ENCODE measurements around the gene SAT1.

The SAT1 gene

DNA sequence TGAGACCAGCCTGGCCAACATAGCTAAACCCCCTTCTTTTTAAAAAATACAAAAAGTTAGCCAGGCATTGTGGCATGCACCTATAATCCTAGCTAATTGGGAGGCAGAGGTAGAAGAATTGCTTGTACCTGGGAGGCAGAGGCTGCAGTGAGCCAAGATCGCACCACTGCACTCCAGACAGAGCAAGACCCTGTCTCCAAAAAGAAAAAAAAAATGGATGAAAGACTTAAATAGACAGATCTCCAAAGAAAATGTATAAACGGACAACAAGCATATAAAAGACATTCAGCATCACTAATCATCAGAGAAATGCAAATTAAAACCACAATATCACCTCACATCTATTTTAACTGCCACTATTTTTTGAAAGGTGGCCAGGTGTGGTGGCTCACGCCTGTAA lies 6.6 kb upstream of the SAT1 start:
- no peak for DNase-seq (ENCODE audit: low spot score)

DNA sequence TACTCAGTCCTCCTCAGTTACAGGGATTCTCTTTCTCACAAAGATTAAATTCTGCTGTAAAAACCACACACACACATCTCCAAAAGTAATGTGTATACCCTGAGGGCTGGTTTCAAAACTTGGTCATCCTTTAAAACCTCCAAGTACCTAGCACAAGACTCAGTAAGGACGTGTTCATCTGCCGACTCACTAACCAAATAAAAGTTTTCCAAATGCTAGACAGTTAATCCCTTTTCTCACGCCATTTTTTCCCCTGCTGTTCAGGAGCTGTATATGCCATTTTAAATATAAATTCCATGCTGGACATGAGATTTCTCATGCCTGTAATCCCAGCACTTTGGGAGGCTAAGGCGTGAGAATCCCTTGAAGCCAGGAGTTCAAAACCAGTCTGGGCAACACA lies 3.9 kb upstream of the SAT1 start:
- DNase-seq (ENCODE audit: low spot score), result no peak

DNA sequence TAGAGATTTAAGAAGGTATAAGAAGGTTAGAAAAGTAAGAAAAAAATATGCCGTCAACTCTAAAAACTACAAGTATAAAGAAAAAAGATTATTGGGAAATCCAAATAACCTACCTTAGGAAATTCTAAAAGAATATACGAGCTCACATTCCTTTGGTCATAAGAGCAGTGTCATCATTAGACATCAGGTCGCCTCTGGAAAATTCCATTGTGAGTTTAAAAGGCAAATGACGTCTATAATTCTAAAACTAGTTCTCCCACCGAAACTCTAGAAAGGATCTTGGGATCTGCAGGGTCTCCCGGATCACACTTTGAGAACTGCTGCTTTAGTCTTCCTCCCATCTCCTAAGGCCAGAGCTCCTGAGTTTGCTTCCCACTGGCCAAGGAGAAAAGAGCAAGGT lies 518 bp upstream of the SAT1 start:
- DNase-seq (ENCODE audit: low spot score), result no peak

DNA sequence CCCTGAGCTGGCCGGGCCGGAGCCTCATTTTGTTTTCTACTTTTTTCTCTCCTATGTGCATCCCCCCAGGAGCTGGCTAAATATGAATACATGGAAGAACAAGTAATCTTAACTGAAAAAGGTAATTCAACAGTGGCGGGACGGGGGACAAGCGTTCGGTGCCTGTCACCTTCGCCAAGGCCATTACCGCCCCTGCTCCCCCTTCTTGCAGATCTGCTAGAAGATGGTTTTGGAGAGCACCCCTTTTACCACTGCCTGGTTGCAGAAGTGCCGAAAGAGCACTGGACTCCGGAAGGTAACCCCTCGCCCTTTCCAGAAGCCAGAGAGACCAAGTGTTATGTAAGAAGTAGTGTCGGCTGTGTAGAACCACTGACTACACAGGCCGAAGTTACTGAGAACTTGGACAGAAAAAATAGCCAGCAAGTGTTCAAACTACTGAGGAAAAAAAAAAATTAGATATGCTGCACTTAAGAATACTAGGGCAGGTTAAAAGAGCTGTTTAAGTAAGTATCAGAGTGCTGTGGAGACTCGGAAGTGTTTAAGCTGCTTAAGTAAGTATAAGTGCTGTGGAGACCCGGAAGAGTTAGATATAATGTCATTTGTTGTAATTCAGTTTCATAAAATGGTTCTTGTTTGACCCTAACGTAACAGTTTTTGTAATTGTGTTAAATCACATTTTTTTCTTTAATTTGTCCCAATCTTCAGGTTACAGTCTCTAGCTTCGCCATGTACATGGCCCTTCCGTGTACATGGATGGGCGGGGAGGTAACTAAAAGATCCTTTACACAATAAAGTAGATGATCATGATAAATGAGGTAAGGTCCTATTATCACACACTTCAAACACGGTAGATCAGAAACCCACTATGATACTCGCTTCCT lies 856 bp downstream of the SAT1 start:
- peak; percentile 47 for DNase-seq (ENCODE audit: low spot score)

DNA sequence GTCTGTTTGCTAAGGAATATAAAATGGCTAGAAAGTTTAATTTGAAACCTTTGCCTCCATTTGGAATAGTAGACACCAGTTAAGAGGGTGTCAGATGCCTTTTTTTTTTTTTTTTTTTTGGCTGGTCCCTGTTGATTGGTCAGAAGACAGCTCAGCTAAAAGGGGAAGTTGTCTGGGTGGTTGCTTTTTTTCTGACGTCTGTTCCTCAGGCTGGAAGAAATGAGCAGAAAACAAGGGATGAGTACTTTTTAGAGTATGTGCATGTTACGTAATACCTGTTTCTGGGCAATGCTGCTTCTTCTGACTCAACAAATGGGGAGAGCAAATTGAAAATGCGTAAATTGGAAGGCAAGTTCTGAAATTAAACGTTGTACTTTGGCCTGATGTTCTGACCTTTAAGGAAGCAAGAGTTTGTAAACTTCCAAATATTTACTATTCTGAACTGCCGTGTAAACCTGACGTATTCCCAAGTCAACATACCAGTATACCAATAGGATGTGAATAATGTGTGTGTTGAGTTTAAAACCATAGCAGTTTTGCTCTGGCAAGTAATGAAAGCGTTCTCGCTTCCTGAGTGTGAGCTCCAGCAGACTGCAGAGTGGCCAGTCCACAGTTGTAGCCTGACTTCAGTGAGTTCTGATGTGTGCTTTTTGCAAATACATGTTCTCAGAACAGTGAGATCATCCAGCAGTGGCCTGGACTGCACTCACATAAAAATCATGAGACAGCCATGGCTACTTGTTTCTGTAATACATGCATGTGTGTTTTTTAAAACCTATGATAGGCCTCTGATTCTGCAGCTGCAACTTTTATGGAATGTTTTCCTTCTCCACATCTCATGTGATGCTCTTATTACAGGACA lies 1.7 kb downstream of the SAT1 start:
- DNase-seq (ENCODE audit: low spot score), result peak; percentile 39

DNA sequence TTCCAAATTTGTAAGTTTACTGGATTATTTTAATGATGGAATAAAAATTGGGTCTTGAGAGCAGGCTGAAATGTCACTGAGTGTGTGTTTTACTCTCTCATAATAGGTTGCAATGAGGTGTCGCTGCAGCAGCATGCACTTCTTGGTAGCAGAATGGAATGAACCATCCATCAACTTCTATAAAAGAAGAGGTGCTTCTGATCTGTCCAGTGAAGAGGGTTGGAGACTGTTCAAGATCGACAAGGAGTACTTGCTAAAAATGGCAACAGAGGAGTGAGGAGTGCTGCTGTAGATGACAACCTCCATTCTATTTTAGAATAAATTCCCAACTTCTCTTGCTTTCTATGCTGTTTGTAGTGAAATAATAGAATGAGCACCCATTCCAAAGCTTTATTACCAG lies 2.6 kb downstream of the SAT1 start:
- DNase-seq (ENCODE audit: low spot score), result no peak

DNA sequence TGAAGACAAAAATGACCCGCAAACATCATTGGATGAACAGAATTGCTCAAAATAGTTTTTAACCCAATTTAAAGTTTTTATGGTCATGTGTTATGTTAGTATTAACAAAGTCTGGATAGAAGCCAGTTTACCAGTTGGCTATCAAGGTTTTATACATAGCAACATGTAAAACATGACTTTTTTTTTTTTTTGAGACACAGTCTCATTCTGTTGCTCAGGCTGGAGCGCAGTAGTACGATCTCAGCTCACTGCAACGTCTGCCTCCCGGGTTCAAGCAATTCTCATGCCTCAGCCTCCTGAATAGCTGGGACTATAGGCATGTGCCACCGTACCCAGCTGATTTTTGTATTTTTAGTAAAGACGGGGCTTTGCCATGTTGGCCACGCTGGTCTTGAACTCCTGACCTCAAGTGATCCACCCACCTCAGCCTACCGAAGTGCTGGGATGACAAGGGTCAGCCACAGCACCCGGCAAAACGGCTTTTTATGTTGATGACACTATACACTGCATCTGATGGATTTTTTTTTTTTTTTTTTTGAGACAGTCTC lies 3.4 kb downstream of the SAT1 start:
- no peak for DNase-seq (ENCODE audit: low spot score)

DNA sequence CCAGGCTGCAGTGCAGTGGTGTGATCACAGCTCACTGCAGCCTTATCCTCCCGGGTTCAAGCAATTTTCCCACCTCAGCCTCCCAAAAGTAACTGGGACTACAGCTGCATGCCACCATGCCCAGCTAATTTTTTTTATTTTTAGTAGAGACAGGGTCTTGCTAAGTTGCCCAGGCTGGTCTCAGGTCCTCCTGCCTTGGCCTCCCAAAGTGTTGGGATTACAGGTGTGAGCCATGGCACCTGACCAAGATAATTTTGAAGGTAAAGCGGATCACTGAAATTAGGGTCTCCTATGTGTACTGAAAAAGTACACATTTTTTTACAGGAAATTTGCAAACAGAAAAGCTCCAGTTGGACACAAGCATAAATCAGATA lies 4.8 kb downstream of the SAT1 start:
- no peak for DNase-seq (ENCODE audit: low spot score)

DNA sequence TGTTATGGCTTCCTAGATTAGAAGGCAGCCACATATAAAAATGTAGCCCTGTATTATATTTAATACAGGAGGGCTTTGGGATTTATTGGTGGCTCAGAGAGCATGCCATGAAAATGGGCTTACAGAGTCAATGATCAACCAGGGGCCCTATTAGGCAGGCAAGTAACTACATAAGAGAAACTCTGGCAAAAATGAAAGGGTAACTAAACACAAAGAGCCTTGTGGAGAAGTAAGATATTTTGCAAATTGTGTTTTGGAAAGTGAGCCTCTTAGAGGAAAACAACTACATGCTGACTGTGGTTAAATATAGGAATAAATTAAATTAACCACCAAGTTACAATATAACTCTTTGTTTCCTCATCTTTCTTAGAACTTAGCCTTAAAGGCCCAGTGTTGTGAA lies 5.5 kb downstream of the SAT1 start:
- DNase-seq (ENCODE audit: low spot score), result no peak

DNA sequence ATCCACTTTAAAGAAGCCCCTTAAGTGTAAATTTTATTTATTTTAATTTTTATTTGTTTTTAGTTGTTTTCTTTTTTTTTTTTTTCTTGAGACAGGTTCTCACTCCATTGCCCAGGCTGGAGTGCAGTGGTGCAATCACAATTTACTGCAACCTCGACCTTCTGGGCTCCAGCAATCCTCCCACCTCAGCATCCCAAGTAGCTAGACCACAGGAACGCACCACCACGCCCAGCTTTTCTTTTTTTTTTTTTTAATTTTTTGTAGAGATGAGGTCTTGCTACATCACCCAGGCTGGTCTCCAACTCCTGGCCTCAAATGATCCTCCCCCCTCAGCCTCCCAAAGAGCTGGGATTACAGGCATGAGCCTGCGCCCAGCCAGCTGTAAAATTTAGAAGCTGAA lies 6.0 kb downstream of the SAT1 start:
- DNase-seq (ENCODE audit: low spot score), result no peak

DNA sequence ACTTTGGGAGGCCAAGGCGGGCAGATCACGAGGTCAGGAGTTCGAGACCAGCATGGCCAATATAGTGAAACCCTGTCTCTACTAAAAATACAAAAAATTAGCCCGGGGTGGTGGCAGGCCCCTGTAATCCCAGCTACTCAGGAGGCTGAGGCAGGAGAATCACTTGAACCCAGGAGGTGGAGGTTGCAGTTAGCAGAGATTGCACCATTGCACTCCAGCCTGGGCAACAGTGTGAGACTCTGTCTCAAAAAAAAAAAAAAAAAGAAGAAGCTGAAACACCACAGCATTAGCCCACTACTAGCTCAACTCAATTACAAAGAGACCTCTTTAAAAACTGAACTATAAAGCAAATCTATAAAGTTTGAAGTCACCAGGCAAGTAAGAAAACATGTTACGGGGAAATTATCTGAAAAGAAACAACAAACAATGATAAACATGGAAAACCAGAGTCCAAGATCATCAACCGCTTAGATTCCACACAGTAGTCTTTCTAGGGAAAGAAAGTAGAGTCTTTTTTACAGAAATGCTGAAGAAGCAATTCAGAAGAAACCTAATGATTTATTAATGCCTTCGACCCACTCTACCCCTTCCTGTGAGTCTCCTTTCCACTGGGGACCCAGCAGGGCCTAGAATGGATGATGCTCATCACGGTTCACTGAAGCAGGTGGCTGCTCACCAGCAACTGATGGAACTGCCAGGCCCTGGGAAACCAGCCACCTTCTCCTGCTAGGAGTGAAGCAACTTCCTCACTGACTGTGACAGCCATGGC lies 6.6 kb downstream of the SAT1 start:
- no peak for DNase-seq (ENCODE audit: low spot score)

DNA sequence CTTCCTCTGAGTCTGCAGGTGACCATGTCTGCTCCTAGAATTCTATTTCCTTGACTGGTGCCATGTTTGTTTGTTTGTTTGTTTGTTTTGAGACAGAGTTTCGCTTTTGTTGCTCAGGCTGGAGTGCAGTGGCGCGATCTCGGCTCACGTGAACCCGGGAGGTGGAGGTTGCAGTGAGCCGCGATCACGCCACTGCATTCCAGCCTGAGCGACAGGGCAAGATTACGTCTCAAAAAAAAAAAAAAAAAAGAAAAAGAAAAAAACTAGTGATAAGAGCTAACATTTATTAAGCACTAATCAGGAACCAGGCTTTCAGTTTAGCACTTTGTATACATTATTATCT lies 7.2 kb downstream of the SAT1 start:
- no peak for DNase-seq (ENCODE audit: low spot score)

DNA sequence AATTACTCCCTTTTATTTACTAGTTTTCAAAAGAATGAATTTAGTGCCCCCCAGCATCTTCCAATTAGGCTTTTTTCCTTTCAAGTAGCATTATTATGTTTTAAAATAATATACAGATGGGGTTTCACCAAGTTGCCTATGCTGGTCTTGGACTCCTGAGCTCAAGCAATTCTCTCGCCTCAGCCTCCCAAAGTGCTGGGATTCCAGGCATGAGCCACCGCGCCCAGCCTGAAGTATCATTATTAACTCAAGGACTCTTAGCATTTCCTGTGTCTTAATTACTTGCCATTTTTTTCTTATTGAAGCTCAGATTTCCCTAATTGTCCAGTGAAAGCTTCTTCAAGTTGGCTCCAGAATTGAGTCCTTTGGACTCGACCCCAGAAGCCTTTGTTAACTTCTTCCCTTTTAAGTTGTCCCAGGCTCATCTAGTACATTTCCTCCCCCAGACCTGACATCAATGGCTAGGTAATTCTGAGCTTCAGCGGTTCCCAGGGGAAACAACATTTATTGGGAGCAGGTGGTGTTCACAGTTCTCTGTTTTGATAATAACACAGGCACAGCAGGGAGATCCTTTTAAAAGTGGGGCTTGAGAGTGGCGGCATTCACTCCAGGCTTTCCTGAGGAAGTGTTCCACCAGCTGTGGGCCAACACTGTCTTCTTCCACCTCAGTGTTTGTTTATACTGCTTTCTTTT lies 10.0 kb downstream of the SAT1 start:
- no peak for DNase-seq (ENCODE audit: low spot score)

DNA sequence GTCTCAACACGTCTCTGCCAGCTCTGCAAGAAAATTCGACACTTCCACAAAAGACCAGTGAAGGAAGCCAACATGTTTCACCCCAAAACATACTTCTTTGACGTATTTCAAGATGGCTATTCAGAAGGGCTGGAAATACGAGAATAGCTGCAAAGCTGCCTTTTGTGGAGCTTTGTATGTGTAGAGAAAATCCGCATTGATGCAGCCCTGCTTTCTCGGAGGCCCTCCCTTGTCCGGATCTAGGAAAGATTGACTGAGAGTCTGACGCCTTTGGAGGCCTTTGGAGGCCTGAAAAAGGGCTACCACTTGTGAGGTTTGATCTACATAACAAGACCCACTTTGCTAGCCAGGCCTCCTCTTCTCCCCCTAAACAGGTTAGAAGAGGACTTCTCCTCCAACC lies 12.2 kb downstream of the SAT1 start:
- no peak for DNase-seq (ENCODE audit: low spot score)

DNA sequence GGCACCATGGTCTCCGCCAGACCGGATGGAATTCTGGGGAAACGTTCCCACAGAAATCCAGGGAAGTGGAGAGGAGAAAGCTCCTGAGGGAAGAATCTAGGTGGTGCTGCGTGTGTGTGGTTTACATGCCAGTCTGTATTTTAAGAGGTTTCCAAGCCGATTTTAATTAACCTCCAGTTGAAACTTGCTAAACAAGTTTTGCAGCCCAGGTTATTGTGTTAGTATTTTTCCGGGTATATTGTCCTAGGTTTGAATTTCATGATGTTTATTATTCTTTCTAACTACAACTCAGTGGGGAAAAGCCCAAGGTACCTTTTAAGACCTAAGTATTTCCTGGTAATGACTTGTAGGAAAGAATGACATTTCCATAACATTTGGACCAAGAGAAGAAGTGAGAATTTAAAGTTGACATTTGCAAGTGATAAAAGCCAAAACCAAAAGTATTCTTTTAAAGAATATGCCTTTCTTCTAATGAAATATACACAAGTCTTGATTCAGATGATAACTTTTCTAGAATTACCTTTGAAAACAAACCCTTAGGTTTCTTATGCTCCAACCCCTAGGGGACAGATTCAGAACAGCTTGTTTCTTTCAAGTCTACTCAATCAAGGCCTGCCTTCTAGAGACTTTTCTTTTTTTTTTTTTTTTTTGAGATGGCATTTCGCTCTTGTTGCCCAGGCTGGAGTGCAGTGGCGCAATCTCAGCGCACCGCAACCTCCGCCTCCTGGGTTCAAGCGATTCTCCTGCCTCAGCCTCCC lies 14.6 kb downstream of the SAT1 start:
- no peak for DNase-seq (ENCODE audit: low spot score)

DNA sequence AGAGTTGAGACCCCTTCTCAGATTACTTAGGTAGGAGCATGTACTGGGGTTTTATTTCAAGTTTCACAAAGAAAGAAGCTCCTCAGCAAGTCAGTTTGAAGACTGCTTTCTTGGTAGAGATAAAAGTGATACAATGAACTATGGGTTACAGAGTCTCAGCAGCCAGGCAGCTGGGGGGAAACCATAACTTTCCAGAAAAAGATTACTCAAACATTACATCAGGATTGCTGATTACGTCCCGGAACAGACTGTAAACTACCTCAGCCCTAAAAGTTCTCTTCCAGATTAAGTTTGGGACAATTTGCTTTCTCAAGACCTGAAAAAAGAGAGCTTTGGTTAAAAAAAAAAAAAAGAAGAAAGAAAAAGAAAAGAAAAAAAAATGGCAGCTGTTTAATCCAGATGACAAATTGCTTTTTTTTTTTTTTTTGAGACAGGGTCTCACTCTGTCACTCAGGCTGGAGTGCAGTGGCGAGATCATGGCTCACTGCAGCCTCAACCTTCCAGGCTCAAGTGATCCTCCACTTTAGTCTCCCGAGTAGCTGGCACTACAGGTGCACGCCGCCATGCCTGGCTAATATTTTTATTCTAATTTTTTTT lies 16.6 kb downstream of the SAT1 start:
- no peak for DNase-seq (ENCODE audit: low spot score)

DNA sequence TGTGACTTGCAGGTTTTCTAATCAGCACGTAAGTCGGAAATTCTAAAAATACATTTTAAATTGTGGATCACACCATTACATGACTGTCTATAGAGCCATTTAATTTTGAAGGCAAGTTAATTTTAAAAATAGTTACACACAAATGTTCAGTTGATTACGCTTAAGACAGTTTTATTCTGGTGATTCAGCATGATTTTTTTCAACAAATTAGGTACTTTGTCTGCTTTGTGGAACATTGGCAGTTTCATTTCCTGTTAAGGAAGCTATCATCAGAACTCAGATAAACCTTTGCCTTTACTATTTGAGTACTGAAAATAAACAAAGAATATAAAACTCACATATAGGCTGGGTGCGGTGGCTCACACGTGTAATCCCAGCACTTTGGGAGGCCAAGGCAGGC lies 19.5 kb downstream of the SAT1 start:
- DNase-seq (ENCODE audit: low spot score), result no peak

DNA sequence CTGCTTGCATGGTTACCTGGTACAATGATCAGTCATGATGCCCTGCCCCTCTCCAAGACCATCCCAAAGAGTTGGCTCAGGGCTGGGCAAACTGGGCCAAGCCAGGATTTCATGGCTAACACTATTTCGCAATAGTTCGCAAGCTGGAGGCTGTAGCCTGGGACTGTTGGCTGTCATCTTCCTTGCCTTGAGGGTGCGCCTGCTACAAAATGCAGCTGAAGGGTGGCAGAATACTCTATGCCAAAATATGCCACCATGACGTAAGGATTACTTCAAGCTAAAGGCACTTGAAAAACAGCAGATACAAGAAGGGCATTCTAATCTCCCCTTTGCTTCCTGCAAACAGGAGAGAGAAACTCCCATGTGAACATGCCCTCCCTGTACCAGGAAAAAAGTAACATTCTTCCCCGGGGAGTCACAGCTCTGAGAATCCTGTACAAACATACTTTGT lies 21.0 kb downstream of the SAT1 start:
- no peak for DNase-seq (ENCODE audit: low spot score)

DNA sequence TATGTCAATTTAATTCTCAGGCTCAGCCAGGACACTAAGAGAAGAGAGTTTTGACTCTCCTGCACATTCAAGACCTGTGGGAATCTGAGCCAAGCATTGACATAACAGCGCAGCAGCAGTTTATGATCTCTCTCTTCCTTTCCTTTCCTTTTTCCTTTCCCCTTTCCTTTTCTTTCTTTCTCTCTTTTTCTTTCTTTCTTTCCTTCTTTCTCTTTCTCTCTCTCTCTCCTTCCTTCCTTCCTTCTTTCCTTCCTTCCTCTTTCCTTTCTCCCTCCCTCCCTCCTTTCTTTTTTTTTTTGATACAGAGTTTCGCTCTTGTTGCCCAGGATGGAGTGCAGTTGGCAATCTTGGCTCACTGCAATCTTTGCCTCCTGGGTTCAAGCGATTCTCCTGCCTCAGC lies 21.6 kb downstream of the SAT1 start:
- no peak for DNase-seq (ENCODE audit: low spot score)

DNA sequence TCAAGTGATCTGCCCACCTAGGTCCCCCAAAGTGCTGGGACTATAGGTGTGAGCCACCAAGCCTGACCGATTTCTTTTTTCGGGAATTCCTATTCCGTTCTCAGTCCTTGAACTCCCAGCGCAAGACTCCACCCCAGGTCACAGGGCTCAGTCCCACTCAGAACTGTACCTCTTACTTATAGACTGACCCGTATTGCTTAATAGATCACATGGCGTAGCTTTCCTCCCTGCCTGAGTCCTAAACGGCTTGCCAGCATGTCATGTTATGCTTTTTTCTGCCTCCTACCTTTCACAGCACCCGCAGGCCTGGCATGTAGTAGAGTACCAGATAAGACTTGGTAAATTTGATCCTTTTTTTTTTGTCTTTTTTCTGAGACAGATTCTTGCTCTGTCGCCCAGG lies 22.4 kb downstream of the SAT1 start:
- DNase-seq (ENCODE audit: low spot score), result no peak

DNA sequence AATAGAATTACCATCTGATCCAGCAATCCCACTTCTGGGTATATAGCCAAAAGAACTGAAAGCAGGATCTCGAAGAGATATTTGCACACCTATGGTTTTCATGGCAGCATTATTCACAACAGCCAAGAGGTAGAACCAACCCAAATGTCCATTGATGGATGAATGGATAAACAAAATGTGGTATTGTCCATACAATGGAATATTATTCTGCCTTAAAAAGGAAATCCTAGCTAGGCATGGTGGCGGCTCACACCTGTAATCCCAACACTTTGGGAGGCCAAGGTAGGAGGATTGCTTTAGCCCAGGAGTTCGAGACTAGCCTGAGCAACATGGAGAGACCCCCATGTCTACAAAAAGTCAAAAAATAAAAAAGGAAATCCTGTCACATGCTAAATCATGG lies 27.3 kb downstream of the SAT1 start:
- DNase-seq (ENCODE audit: low spot score), result no peak
